ENCODE results near the gene SLC25A53. TPM values are rescaled to one million over a fixed set of nuclear protein-coding genes. Genes with fewer than 3 reads are reported as not detected.

Gene SLC25A53
- total RNA-seq, 4 donors from 2014 or later: 3.7 to 7.5 (median 5.9) TPM

- WGBS, 2 donors: 77 to 93% methylated on average over 8 of the region's 8 CpGs
- DNase-seq (ENCODE audit: low spot score in 2 of 2): no peak
- no peak overlapping the region for H3K4me3 ChIP-seq (ENCODE audit: low read depth, poor library complexity, severe bottlenecking)
- intact Hi-C loops (cut with DNase I; ENCODE audit: low total_unique reads): no loop called here
- TF ChIP-seq, protein P1, sequence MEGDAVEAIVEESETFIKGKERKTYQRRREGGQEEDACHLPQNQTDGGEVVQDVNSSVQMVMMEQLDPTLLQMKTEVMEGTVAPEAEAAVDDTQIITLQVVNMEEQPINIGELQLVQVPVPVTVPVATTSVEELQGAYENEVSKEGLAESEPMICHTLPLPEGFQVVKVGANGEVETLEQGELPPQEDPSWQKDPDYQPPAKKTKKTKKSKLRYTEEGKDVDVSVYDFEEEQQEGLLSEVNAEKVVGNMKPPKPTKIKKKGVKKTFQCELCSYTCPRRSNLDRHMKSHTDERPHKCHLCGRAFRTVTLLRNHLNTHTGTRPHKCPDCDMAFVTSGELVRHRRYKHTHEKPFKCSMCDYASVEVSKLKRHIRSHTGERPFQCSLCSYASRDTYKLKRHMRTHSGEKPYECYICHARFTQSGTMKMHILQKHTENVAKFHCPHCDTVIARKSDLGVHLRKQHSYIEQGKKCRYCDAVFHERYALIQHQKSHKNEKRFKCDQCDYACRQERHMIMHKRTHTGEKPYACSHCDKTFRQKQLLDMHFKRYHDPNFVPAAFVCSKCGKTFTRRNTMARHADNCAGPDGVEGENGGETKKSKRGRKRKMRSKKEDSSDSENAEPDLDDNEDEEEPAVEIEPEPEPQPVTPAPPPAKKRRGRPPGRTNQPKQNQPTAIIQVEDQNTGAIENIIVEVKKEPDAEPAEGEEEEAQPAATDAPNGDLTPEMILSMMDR (IDR thresholded peaks at IDR 0.05): no peak
- TF ChIP-seq POLR2A (IDR thresholded peaks at IDR 0.05): no peak
Measured at GRCh38 chrX:104187931-104188330, 31.1 kb upstream of the SLC25A53 start.

DNA sequence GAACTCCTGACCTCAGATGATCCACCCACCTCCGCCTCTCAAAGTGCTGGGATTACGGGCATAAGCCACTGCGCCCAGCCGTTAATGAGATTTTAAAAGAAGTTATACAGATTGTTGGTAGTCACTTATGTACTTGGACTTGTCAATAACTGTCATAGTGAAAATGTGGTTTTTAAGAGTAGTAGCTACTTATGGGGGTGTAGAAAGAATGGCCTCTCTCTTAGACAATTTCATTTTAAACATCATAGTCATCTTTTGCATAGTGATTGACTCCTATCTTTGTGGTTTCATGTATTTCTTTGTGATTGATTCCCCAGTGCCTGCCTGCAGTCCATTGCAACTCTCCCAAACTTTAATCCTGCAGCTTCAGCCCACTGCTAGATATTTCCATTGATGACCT lies 26.9 kb upstream of the SLC25A53 start:
- WGBS, 2 donors: 92 to 100% methylated on average over 4 of the region's 4 CpGs

DNA sequence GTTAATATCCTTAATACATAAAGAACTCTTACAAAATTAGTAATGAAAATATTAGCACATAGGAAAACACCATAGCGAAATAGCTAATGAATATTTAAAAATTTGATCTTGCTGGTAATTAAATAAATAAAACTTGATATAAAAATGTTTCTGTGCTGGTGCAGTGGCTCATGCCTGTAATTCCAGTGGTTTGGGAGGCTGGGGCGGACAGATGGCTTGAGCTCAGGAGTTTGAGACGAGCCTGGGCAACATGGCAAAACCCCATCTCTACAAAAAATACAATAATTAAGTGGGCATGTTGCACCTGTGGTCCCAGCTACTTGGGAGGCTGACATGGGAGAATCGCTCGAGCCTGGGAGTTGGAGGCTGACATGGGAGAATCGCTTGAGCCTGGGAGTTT lies 17.0 kb upstream of the SLC25A53 start:
- DNase-seq (ENCODE audit: low spot score in 2 of 2): no peak
- no peak overlapping the region for H3K4me3 ChIP-seq (ENCODE audit: low read depth, poor library complexity, severe bottlenecking)
- intact Hi-C loops (cut with DNase I; ENCODE audit: low total_unique reads): no loop called here
- 84 to 97% methylated on average over 6 of the region's 6 CpGs for whole genome bisulfite sequencing, 2 donors
- no peak for TF ChIP-seq POLR2A (IDR thresholded peaks at IDR 0.05)
- TF ChIP-seq, protein P1 (IDR thresholded peaks at IDR 0.05): no peak

More for the DNA sequence above, 26.9 kb upstream of the SLC25A53 start:
- no peak for DNase-seq (ENCODE audit: low spot score in 2 of 2)
- intact Hi-C loops (cut with DNase I; ENCODE audit: low total_unique reads): no loop called here
- H3K4me3 ChIP-seq (ENCODE audit: low read depth, poor library complexity, severe bottlenecking): no peak overlapping the region
- TF ChIP-seq POLR2A (IDR thresholded peaks at IDR 0.05): no peak
- TF ChIP-seq, protein P1 (IDR thresholded peaks at IDR 0.05): no peak

GRCh38 chrX:104172788-104173187 lies 16.0 kb upstream of the SLC25A53 start:
- TF ChIP-seq POLR2A (IDR thresholded peaks at IDR 0.05): no peak
- TF ChIP-seq, protein P1 (IDR thresholded peaks at IDR 0.05): no peak
- H3K4me3 ChIP-seq (ENCODE audit: low read depth, poor library complexity, severe bottlenecking): no peak overlapping the region
- intact Hi-C loops (cut with DNase I; ENCODE audit: low total_unique reads): no loop called here
- whole genome bisulfite sequencing, 2 donors: 78 to 91% methylated on average over 2 of the region's 2 CpGs
- DNase-seq (ENCODE audit: low spot score in 2 of 2): no peak

DNA sequence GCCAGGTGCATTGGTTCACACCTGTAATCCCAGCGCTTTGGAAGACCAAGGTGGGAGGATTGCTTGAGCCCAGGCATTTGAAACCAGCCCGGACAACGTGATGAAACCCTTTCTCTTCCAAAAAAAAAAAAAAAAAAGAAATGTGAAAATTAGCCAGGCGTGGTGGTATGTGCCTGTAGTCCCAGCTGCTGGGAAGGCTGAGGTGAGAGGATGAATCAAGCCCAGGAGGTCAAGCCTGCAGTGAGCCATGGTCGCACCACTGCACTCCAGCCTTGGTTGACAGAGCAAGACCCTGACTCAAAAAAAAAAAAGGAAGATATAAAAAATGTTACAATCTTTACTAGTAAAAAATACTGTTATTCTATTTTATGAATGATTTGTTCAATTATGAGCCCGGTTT lies 15.3 kb upstream of the SLC25A53 start:
- intact Hi-C loops (cut with DNase I; ENCODE audit: low total_unique reads): no loop called here
- WGBS, 2 donors: 65 to 81% methylated on average over 6 of the region's 6 CpGs
- TF ChIP-seq, protein P1 (IDR thresholded peaks at IDR 0.05): no peak
- TF ChIP-seq POLR2A (IDR thresholded peaks at IDR 0.05): no peak
- no peak overlapping the region for H3K4me3 ChIP-seq (ENCODE audit: low read depth, poor library complexity, severe bottlenecking)
- no peak for DNase-seq (ENCODE audit: low spot score in 2 of 2)

- H3K4me3 ChIP-seq (ENCODE audit: low read depth, poor library complexity, severe bottlenecking): no peak overlapping the region
- TF ChIP-seq, protein P1 (IDR thresholded peaks at IDR 0.05): no peak
- no peak for TF ChIP-seq POLR2A (IDR thresholded peaks at IDR 0.05)
- no peak for DNase-seq (ENCODE audit: low spot score in 2 of 2)
- intact Hi-C loops (cut with DNase I; ENCODE audit: low total_unique reads): no loop called here
- WGBS, 2 donors: 15 to 24% methylated on average over 1 of the region's 1 CpG
Measured at GRCh38 chrX:104168127-104168526, 11.3 kb upstream of the SLC25A53 start.

Data from lower leg skin (tissue), 4 donors.